Upper lobe of left lung (tissue), 4 donors: Measurements from ENCODE around the gene GRAMD1A.

Experiments
- CTCF ChIP-seq, 6 experiments: fragments of 450-650 bp in 4 of 6; fragments of 200-600 bp in 2 of 6; sonication (generic) in 2 of 6; IDR thresholded peaks; one replicate each; pipeline ENCODE4 v1.5.1; 2016 to 2019; ENCODE audit warnings: antibody characterized with exemption in 6 of 6
- EP300 ChIP-seq, 4 donors: sonication (generic); formaldehyde crosslinking; IDR thresholded peaks; one replicate each; pipeline ENCODE4 v1.5.1; 2017; ENCODE audit warnings: antibody characterized with exemption in 4 of 4, control low read depth in 2 of 4
- POLR2A ChIP-seq, 4 donors: fragments of 450-650 bp; IDR thresholded peaks; one replicate each; pipeline ENCODE4 v1.5.1; 2016 to 2017; ENCODE audit warnings: antibody characterized with exemption in 4 of 4, mild to moderate bottlenecking in 2 of 4
- POLR2AphosphoS5 ChIP-seq, 2 donors: sonication (generic); formaldehyde crosslinking; IDR thresholded peaks; one replicate each; pipeline ENCODE4 v1.5.1; 2017; ENCODE audit warnings: antibody characterized with exemption in 2 of 2

GRCh38 chr19:35009424-35010415 is 9.6 kb downstream of the GRAMD1A start:
- TF ChIP-seq CTCF (IDR thresholded peaks at IDR 0.05): no peak
- TF ChIP-seq EP300 (IDR thresholded peaks at IDR 0.05): no peak
- TF ChIP-seq POLR2AphosphoS5 (IDR thresholded peaks at IDR 0.05): no peak
- no peak for TF ChIP-seq POLR2A (IDR thresholded peaks at IDR 0.05)
